Karpas-422 (cell line): ENCODE data around the gene P2RY8. TPM values are rescaled to one million over a fixed set of nuclear protein-coding genes. Genes with fewer than 3 reads are reported as not detected.
"Not testable (repeated sequence)": the region's sequence is repeated elsewhere in the genome, so short reads cannot be mapped to it uniquely, and the experiment has no call there.

Source experiments
- DNase-seq: peaks from one replicate; pipeline ENCODE4 v3.0.0-alpha.2; 2015
- H2AFZ ChIP-seq: fragments of 200-600 bp; sonication (generic); 2 replicates; pipeline ENCODE4 v1.6.1; 2014; ENCODE audit warnings: antibody characterized with exemption, low read length, mixed read lengths
- H3K27ac ChIP-seq: fragments of 200-600 bp; sonication (generic); 2 replicates; pipeline ENCODE4 v1.5.1; 2014; ENCODE audit warnings: mild to moderate bottlenecking, low read length, moderate library complexity
- H3K27me3 ChIP-seq: fragments of 200-600 bp; sonication (generic); 2 replicates; pipeline ENCODE4 v1.6.1; 2014; ENCODE audit warnings: low read length, mixed read lengths
- H3K36me3 ChIP-seq: fragments of 200-600 bp; sonication (generic); 2 replicates; pipeline ENCODE4 v1.6.1; 2014; ENCODE audit warnings: low read length, mixed read lengths; ENCODE audit not compliant: insufficient read depth
- H3K4me1 ChIP-seq: fragments of 200-600 bp; sonication (generic); 2 replicates; pipeline ENCODE4 v1.6.1; 2014; ENCODE audit warnings: mild to moderate bottlenecking, low read length, mixed read lengths
- H3K4me2 ChIP-seq: fragments of 200-600 bp; sonication (generic); 2 replicates; pipeline ENCODE4 v1.6.1; 2014; ENCODE audit warnings: low read length, low read depth, mild to moderate bottlenecking; ENCODE audit not compliant: poor library complexity, severe bottlenecking
- H3K4me3 ChIP-seq: fragments of 200-600 bp; sonication (generic); 2 replicates; pipeline ENCODE4 v1.5.1; 2014; ENCODE audit warnings: mild to moderate bottlenecking, antibody characterized with exemption, low read length, mixed read lengths
- H3K79me2 ChIP-seq: fragments of 200-600 bp; sonication (generic); 2 replicates; pipeline ENCODE4 v1.6.1; 2014; ENCODE audit warnings: mild to moderate bottlenecking, low read length, mixed read lengths
- H3K9ac ChIP-seq: fragments of 200-600 bp; sonication (generic); 2 replicates; pipeline ENCODE4 v1.6.0; 2014; ENCODE audit warnings: low read length
- H3K9me2 ChIP-seq: fragments of 200-600 bp; sonication (generic), shearing (Covaris generic); replicated peaks from 2 replicates; pipeline ENCODE4 v1.6.0; 2014; ENCODE audit warnings: mild to moderate bottlenecking, low read length, moderate library complexity; ENCODE audit not compliant: insufficient read depth
- H3K9me3 ChIP-seq: fragments of 300-700, 200-600 bp; sonication (generic); 2 replicates; pipeline ENCODE4 v1.6.1; 2014; ENCODE audit warnings: low read length, mixed read lengths
- H4K20me1 ChIP-seq: fragments of 200-600 bp; sonication (generic); 2 replicates; pipeline ENCODE4 v1.6.1; 2014; ENCODE audit warnings: mild to moderate bottlenecking, antibody characterized with exemption, low read length, low read depth; ENCODE audit not compliant: insufficient read depth
- total RNA-seq: library from RNA; depleted of rRNA; stranded (reverse); fragments of >200 nt; shearing (Covaris generic); gene quantifications from 2 replicates; pipeline ENCODE4 v1.2.3, GENCODE V29; 2014; ENCODE audit warnings: low replicate concordance

Gene P2RY8
- total RNA-seq, 1 experiment from 2014 or later = 87.1 TPM

DNA sequence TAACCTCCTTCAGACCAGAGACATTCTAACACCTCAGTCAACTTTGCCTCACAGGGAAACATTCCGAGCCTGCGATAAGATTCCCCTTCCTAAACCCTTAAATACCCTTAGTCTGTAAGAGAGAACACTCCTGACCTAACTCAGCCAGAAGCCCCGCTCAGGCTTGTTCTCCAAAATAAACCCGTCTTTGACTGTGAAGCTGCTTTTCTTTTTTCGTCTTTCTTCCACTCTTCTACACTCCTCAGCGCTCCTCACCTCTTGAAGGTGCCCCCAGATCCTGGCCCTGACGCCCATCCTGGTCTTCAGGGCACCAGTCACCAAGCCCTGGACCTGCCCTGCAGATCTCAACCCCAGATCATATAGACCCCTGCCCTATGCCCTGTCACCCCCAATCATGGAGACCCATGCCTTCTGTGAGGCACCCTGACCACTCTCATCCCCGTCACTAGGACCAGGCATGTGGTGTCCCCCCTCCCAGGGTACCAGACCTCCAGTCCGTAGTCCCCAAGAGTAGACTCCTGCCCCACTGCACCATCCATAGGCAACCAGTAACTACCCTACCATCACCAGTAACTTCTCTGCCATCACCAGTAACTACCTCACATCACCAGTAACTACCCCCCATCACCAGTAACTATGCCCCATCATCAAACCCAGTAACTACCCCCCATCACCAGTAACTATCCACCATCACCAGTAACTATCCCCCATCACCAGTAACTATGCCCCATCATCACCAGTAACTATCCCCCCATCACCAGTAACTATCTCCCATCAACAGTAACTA, 87.8 kb downstream of the P2RY8 start:
- DNase-seq = no peak
- peaks cover 12% of the 10 kb centered on the region for H3K4me1 ChIP-seq
- peaks cover 81% of the 10 kb centered on the region for H3K79me2 ChIP-seq
- peaks cover 49% of the 10 kb centered on the region for H3K36me3 ChIP-seq
- H3K4me3 ChIP-seq = no peak overlapping the region
- H3K9me3 ChIP-seq = no peaks in the 10 kb centered on the region; the same call in 1 of the 2 replicates
- no peak overlapping the region for H3K27ac ChIP-seq
- no peak overlapping the region for H2AFZ ChIP-seq
- no peaks in the 10 kb centered on the region for H3K27me3 ChIP-seq
- H4K20me1 ChIP-seq = no peaks in the 10 kb centered on the region
- H3K9ac ChIP-seq = no peak overlapping the region
- no peaks in the 10 kb centered on the region for H3K9me2 ChIP-seq
- H3K4me2 ChIP-seq = no peak overlapping the region

DNA sequence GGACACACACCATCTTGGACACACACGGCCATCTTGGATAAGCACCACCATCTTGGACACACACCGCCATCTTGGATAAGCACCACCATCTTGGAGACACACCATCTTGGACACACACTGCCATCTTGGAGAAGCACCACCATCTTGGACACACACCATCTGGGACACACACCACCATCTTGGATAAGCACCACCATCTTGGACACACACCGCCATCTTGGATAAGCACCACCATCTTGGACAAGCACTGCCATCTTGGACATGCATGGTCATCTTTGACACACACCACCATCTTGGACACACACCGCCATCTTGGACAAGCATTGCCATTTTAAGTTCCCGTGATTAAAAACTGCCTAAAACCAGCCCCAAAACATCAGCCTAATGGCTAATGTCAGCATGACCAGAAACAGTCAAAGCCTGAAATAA, 88.4 kb downstream of the P2RY8 start:
- not testable (repeated sequence) for H2AFZ ChIP-seq, H3K27ac ChIP-seq, H3K9ac ChIP-seq, DNase-seq, H3K9me2 ChIP-seq, H3K4me3 ChIP-seq, H3K4me2 ChIP-seq, H3K9me3 ChIP-seq, H4K20me1 ChIP-seq, H3K27me3 ChIP-seq
- peaks cover 12% of the 10 kb centered on the region for H3K4me1 ChIP-seq
- H3K36me3 ChIP-seq = peaks cover 55% of the 10 kb centered on the region
- peaks cover 87% of the 10 kb centered on the region for H3K79me2 ChIP-seq

DNA sequence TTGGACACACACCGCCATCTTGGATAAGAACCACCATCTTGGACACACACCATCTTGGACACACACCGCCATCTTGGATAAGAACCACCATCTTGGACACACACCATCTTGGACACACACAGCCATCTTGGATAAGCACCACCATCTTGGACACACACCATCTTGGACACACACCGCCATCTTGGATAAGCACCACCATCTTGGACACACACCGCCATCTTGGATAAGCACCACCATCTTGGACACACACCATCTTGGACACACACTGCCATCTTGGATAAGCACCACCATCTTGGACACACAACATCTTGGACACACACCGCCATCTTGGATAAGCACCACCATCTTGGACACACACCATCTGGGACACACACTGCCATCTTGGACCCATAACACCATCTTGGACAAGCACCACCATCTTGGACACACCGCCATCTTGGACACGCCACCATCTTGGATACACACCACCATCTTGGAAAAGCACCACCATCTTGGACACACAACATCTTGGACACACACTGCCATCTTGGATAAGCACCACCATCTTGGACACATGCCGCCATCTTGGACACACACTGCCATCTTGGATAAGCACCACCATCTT, 88.9 kb downstream of the P2RY8 start:
- not testable (repeated sequence) for H3K27me3 ChIP-seq, H3K4me2 ChIP-seq, H3K9me2 ChIP-seq, H3K9ac ChIP-seq, H4K20me1 ChIP-seq, H3K27ac ChIP-seq, DNase-seq, H3K4me3 ChIP-seq, H3K9me3 ChIP-seq, H2AFZ ChIP-seq
- Histone ChIP-seq H3K36me3 (peaks cover 55% of the 10 kb centered on the region), H3K79me2 (peaks cover 92% of the 10 kb centered on the region), H3K4me1 (peaks cover 12% of the 10 kb centered on the region)

- not testable (repeated sequence) for H4K20me1 ChIP-seq, H3K27ac ChIP-seq, H3K4me2 ChIP-seq, H3K9me2 ChIP-seq, H2AFZ ChIP-seq, H3K4me3 ChIP-seq, H3K9me3 ChIP-seq, H3K9ac ChIP-seq, H3K27me3 ChIP-seq
- H3K4me1 ChIP-seq = peaks cover 12% of the 10 kb centered on the region
- peak; percentile 56 for DNase-seq
- peaks cover 95% of the 10 kb centered on the region for H3K79me2 ChIP-seq
- H3K36me3 ChIP-seq = peaks cover 61% of the 10 kb centered on the region
Measured at GRCh38 chrX:1446984-1447968, 89.7 kb downstream of the P2RY8 start.

GRCh38 chrX:1444561-1445500, 92.2 kb downstream of the P2RY8 start:
- peaks cover 70% of the 10 kb centered on the region for H3K36me3 ChIP-seq
- no peak overlapping the region for H3K9ac ChIP-seq
- H3K27me3 ChIP-seq = no peaks in the 10 kb centered on the region
- no peaks in the 10 kb centered on the region for H3K4me1 ChIP-seq
- H3K27ac ChIP-seq = no peak overlapping the region
- no peaks in the 10 kb centered on the region for H3K9me2 ChIP-seq
- 0 out of 2 replicates have a peak, but pooled peaks cover 9% of the 10 kb centered on the region for H4K20me1 ChIP-seq
- H3K4me3 ChIP-seq = no peak overlapping the region
- no peaks in the 10 kb centered on the region; the same call in 1 of the 2 replicates for H3K9me3 ChIP-seq
- peaks cover 81% of the 10 kb centered on the region for H3K79me2 ChIP-seq
- H3K4me2 ChIP-seq = no peak overlapping the region
- H2AFZ ChIP-seq = no peak overlapping the region
- no peak for DNase-seq

- H2AFZ ChIP-seq = no peak overlapping the region
- peaks cover 69% of the 10 kb centered on the region for H3K79me2 ChIP-seq
- no peak overlapping the region for H3K9ac ChIP-seq
- no peak overlapping the region for H3K27ac ChIP-seq
- no peaks in the 10 kb centered on the region for H3K4me1 ChIP-seq
- DNase-seq = no peak
- H3K9me3 ChIP-seq = no peaks in the 10 kb centered on the region
- peaks cover 64% of the 10 kb centered on the region for H3K36me3 ChIP-seq
- H3K4me3 ChIP-seq = no peak overlapping the region
- H3K27me3 ChIP-seq = no peaks in the 10 kb centered on the region
- H3K9me2 ChIP-seq = no peaks in the 10 kb centered on the region
- H4K20me1 ChIP-seq = 0 out of 2 replicates have a peak, but pooled peaks cover 9% of the 10 kb centered on the region
- no peak overlapping the region for H3K4me2 ChIP-seq
Measured at GRCh38 chrX:1443496-1444075, 93.4 kb downstream of the P2RY8 start.

DNA sequence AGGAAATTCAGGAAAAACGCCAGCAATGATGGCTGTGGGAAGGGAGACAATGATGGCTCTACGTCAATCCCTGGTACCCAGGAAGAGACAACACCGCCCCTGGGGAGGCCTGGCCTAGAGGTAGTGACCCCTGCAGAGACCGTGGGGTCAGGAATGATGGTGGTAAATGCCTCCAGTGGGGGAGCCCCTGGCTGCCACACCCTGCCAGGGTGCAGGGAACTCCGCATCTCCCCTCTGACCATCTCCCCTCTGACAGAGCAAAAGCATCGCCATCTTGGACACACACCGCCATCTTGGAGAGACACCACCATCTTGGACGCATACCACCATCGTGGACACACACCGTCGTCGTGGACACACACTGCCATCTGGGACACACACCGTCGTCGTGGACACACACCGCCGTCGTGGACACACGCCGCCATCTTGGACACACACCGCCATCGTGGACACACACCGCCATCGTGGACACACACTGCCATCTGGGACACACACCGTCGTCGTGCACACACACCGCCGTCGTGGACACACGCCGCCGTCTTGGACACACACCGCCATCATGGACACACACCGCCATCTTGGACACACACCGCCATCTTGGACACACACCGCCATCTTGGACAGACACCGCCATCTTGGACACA, 94.1 kb downstream of the P2RY8 start:
- Histone ChIP-seq H3K4me3 (no peak overlapping the region), H3K79me2 (peaks cover 65% of the 10 kb centered on the region), H3K9me2 (no peaks in the 10 kb centered on the region), H3K27ac (no peak overlapping the region), H3K27me3 (no peaks in the 10 kb centered on the region), H3K9me3 (no peaks in the 10 kb centered on the region), H3K9ac (no peak overlapping the region), H4K20me1 (0 out of 2 replicates have a peak, but pooled peaks cover 9% of the 10 kb centered on the region), H2AFZ (no peak overlapping the region), H3K4me2 (no peak overlapping the region), H3K36me3 (peaks cover 59% of the 10 kb centered on the region), H3K4me1 (no peaks in the 10 kb centered on the region)
- no peak for DNase-seq
